Femur (tissue), 1 donor: ENCODE data around the gene PPIF.

Experiments
- DNase-seq: peaks from one replicate; pipeline ENCODE4 v3.0.0-alpha.2; 2017

Gene PPIF

GRCh38 chr10:79376078-79376628, 28.9 kb downstream of the PPIF start:
- DNase-seq = no peak

- no peak for DNase-seq
These were observed 29.7 kb downstream of the PPIF start for GRCh38 chr10:79376751-79377556.

GRCh38 chr10:79377557-79378382, 30.5 kb downstream of the PPIF start:
- no peak for DNase-seq

GRCh38 chr10:79378383-79378646, 31.0 kb downstream of the PPIF start:
- no peak for DNase-seq

GRCh38 chr10:79378647-79379511, 31.6 kb downstream of the PPIF start:
- peak; percentile 15 for DNase-seq

- DNase-seq = peak; percentile 69
These were observed 32.3 kb downstream of the PPIF start for GRCh38 chr10:79379512-79380124.

- peak; percentile 75 for DNase-seq
These were observed 33.1 kb downstream of the PPIF start for GRCh38 chr10:79380125-79380945.

- no peak for DNase-seq
These were observed 33.9 kb downstream of the PPIF start for GRCh38 chr10:79380946-79381721.

GRCh38 chr10:79381804-79382221, 34.5 kb downstream of the PPIF start:
- DNase-seq = peak; percentile 78

GRCh38 chr10:79382491-79382941, 35.2 kb downstream of the PPIF start:
- peak; percentile 30 for DNase-seq

GRCh38 chr10:79383974-79384606, 36.8 kb downstream of the PPIF start:
- DNase-seq = peak; percentile 24

GRCh38 chr10:79384773-79385391, 37.6 kb downstream of the PPIF start:
- no peak for DNase-seq

GRCh38 chr10:79385392-79385795, 38.1 kb downstream of the PPIF start:
- DNase-seq = no peak

GRCh38 chr10:79385804-79386531, 38.7 kb downstream of the PPIF start:
- peak; percentile 19 for DNase-seq

- DNase-seq = peak; percentile 18
These were observed 39.6 kb downstream of the PPIF start for GRCh38 chr10:79386637-79387465.

- peak; percentile 21 for DNase-seq
These were observed 40.3 kb downstream of the PPIF start for GRCh38 chr10:79387466-79387973.

- no peak for DNase-seq
These were observed 40.9 kb downstream of the PPIF start for GRCh38 chr10:79387974-79388850.
